Measurements from ENCODE around the gene LAMA5. TPM values are rescaled to one million over a fixed set of nuclear protein-coding genes. Genes with fewer than 3 reads are reported as not detected.
A peak's percentile ranks its signal among the peaks of the same experiment; 100 is the strongest.

The LAMA5 gene
- total and polyA plus RNA-seq, 2 experiments from 2014 or later = 201 to 298 TPM

GRCh38 chr20:62391165-62392076, 24.3 kb upstream of the LAMA5 start:
- peaks cover 26% of the 10 kb centered on the region for H3K27me3 Mint-ChIP-seq (ENCODE audit: insufficient read depth, low read depth, poor library complexity)
- no peak overlapping the region for H3K4me3 ChIP-seq
- H3K27ac ChIP-seq (ENCODE audit: low read depth) = peak overlapping the region; percentile 72; the same call in 1 of the 2 replicates
- peaks cover 19% of the 10 kb centered on the region for H4K20me1 ChIP-seq (replicated peaks; ENCODE audit: insufficient read depth)
- TF ChIP-seq ZNF331 (CRISPR knock-in tag; IDR thresholded peaks at IDR 0.05; ENCODE audit: low read depth) (no peak), ZNF462 (CRISPR knock-in tag; IDR thresholded peaks at IDR 0.05) (no peak), POLR2AphosphoS5 (IDR thresholded peaks at IDR 0.05; ENCODE audit: low read depth) (no peak), CREB1 (CRISPR knock-in tag; IDR thresholded peaks at IDR 0.05; ENCODE audit: low read depth) (no peak), REST (IDR thresholded peaks at IDR 0.05; ENCODE audit: unreplicated experiment) (no peak), EZH2 (IDR thresholded peaks at IDR 0.05; ENCODE audit: low read depth, unreplicated experiment) (no peak)
- peaks cover 35% of the 10 kb centered on the region for H3F3A ChIP-seq (replicated peaks; ENCODE audit: low read depth)
- peaks cover 20% of the 10 kb centered on the region for H3K4me1 Mint-ChIP-seq
- no peak overlapping the region for H3K4me3 Mint-ChIP-seq
- H3K79me2 ChIP-seq (replicated peaks; ENCODE audit: insufficient read depth) = peaks cover 16% of the 10 kb centered on the region
- H3K36me3 ChIP-seq (ENCODE audit: insufficient read depth) = peaks cover 11% of the 10 kb centered on the region
- peaks cover 3% of the 10 kb centered on the region; the same call in 1 of the 2 replicates for H3K4me1 ChIP-seq (ENCODE audit: insufficient read depth)
- no peaks in the 10 kb centered on the region for H3K9me2 ChIP-seq (ENCODE audit: insufficient read depth)
- ATAC-seq = no peak
- no peaks in the 10 kb centered on the region for H3K27me3 ChIP-seq (ENCODE audit: insufficient read depth)
- no peak for DNase-seq (ENCODE audit: low spot score)
- no peak overlapping the region for H2AFZ ChIP-seq
- H3K36me3 Mint-ChIP-seq (ENCODE audit: low read depth) = peaks cover 35% of the 10 kb centered on the region
- H3K9me3 Mint-ChIP-seq = no peaks in the 10 kb centered on the region
- no peak overlapping the region for H3K4me2 ChIP-seq
- no peak overlapping the region for H3K27ac Mint-ChIP-seq

All from GM23338 (cell line).